A204.1 (cell line): ENCODE results near the gene SCUBE3.

Experiments used
- FAIRE-seq: peaks from 2 replicates; lab custom pipeline; 2012; peaks lifted over from hg19 to GRCh38; lab: Jason Lieb, UNC

Gene SCUBE3

GRCh38 chr6:35213824-35214756, at the start of gene SCUBE3:
Gene SCUBE3 (plus strand): TSS chr6:35213956. CDS start chr6:35214419, 463 bp downstream.
- no peak for FAIRE-seq

GRCh38 chr6:35164277-35164676, 49.5 kb upstream of the SCUBE3 start:
- FAIRE-seq, result no peak

GRCh38 chr6:35164868-35165267, 48.9 kb upstream of the SCUBE3 start:
- FAIRE-seq, result no peak

GRCh38 chr6:35165630-35166071, 48.1 kb upstream of the SCUBE3 start:
- FAIRE-seq, result no peak

DNA sequence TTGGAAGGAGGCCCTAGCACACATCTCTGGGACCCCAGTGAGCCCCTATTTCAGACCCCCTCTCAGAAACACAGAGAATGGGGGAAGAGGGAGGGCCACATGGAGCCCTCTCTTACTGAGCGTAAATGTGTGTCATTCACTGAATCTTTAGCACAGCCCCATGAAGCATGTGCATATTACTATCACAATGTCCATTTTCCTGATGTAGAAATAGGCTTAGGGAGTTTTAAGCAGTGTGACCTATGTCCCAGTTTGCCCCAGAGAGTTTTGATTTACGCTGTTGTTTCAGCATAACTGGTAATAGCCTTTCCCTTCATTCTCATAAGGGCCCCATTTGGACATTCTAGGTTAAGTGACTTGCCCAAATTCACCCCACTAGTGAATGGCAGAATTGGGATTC, 47.6 kb upstream of the SCUBE3 start:
- FAIRE-seq, result no peak

DNA sequence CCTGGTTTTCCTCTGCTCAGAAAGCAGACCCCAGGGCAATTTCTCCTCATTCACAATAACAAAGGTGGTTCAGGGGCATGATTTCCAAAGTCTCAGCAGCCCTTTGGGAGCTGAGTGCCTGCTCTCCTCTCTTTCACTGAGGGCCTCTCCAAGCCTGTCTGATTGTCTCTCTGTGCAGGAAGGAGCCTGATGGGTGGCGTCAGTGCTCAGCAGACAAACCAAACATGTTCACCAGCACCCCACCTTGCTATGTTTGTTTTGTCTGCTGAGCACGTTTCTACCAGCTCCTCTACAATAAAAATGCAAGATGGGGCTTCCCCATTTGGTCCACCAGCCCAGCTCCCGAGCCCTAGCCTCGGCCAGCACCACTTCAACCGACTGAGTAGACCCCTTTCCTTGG, 47.2 kb upstream of the SCUBE3 start:
- FAIRE-seq, result no peak

DNA sequence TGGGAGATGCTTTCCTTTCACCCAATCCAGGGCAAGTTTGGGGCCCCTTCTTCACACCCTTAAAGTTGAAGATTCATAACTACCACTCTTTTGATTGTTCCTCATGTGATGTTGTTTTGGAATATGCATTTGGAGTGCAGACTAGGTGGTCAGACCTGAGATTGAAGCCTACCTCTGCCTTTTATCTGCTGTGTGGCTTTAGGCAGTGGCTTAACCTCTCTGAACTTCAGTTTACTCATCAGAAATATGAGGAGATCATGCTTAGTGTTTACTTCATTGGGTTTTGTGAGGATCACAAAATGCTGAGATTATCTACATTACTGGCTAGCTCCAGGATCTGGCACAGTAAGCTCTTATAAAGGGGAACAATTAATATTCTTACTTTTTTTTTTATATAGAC, 46.3 kb upstream of the SCUBE3 start:
- FAIRE-seq, result no peak

DNA sequence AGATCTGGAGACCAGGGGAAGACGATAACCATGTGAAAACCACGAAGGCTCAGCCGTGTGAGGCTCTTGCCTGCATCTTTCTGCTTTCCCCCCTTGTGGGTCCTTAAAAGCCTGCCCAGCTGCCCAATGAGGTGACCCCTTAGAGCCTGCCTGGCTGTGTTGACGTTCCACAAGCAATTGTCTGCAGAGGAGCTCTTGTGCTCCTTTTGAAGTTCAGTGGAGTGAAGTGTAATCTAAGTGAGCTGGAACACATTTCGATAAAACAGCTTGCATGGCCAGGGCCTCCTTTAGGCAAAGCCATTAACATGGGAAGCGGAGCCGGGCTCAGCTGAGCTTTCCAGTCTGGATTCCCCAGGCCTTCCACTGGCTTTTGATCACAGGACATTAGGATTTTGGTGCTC, 45.3 kb upstream of the SCUBE3 start:
- no peak for FAIRE-seq

GRCh38 chr6:35170166-35170565, 43.6 kb upstream of the SCUBE3 start:
- FAIRE-seq, result no peak

DNA sequence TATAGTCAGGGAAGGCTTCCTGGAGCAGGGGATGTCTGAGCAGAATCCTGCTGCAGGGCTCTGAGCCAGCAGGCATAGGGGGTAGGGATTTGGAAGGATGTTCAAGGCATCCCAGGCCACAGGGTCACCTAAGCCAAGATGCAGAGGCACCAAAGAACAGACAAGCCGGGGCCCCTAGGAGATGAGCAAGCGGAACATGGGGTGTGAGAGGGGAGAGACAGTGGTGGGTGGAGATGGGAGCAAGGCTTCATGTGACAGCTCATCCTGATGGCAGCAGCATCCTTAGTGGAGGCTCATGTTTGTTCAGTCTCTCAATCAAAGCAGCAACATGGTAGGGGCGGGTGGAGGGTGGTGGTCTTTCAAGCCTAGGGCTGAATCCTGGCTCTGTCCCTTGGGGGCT, 42.9 kb upstream of the SCUBE3 start:
- no peak for FAIRE-seq

DNA sequence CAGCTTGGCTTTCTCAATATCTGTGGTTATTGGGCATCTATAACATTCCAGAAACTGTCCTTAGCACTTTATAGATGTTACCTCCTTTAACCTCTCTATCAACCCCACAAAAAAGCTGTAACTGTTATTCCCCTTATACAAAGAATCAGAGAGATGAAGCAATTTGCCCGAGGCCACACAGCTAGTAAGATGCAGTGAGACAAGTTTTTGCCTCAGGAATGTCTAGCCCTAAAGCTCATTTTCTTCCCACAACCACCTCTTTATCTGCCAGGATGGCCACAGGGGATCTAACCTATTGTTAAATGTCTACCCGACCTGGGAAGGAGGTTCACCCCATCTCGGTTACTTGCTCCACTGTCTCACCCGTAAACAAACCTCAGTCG, 40.7 kb upstream of the SCUBE3 start:
- FAIRE-seq, result no peak

DNA sequence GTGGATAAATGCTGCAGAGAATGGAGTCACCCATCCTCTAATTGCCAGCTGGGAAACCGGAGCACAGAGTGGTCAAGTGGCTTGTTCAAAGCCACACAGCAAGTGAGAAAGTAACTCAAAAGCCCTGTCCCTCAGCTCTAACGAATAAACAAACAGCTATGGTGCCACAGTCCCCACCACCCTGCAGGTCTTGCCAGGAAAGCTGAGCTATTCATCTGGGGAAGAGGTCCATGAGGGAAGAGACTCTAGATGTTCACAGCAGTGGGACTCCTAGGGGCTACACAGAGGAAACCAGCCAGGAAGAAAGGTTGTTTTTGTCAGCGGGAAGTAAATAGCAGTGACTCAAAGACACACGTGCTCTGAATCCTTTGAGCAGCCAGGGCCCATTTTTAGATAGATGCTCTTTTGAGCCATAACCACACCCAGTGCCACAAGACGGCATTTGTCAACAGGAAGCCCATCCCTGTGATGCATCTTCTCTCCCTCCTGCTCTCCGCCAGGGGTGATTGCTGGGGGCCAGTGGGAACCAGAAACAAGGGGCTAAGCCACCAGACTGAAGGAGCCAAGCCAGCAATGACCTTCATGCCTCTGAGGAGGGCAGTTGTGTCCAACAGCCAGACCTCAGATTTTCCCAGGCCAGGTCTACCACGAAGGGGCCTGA, 40.2 kb upstream of the SCUBE3 start:
- FAIRE-seq, result no peak

GRCh38 chr6:35174088-35174434, 39.7 kb upstream of the SCUBE3 start:
- FAIRE-seq, result no peak

DNA sequence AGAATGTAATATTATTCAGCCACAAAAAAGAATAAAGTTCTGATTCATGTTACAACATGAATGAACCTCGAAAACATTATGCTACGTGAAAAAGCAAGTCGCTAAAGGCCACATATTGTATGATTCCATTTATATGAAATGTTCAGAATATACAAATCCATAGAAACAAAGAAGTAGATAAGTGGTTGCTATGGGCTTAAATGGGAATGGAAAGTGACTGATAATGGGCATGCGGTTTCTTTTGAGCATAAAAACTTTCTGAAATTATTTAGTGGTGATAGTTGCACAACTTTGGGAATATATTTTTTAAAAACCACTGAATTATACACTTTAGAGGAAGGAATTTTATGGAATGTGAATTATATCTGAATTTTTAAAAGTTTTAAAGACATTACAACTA, 39.3 kb upstream of the SCUBE3 start:
- no peak for FAIRE-seq

DNA sequence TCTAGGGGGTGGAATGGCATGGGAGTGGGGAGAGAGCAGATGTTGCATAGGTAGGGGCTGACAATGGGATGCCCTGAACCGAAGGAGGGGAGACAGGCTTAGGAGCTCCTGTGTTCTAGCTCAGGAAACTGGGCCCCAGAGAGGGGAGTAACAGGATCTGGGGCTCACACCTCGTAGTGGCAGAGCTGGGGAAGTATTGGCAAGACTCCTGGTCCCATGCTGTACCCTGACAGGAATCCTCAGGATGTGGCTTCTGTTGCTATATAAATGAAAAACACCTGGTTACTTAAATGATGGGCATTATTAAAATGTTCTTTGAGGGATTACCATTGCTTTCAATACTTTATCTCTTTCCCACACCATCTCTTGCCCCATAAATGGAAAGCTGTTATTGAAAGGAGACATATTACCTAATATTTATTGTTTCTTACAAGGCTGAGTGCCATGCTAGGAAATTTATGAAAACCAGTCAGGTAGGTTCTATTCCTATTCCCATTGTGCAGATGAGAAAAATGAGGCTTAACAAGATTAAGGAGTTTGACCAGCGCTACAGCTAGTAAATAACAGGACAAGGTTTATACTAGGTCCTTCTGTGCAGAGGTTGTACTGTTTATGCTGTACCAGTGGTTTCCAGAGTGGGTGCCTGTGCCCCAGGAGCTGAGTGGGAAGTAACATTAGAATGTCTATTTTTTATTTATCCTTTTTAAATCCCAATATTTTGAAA, 37.3 kb upstream of the SCUBE3 start:
- no peak for FAIRE-seq

DNA sequence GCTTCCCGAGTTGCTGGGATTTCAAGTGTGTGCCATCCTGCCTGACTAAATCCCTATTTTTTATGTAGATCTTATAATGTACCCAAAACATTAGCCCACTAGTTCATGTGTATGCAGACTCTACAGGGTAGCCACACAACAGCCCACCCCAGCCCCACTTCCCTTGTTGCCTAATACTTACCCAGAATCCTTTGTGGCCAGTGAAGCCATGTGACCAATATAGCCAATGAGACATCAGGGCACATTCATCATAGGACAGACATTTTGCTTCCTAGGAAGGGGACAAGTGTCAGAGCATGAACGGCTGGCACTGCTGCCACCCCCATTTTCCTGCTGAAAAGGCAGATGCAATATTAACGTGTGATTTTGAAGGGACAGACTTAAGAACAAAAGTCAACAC, 36.6 kb upstream of the SCUBE3 start:
- no peak for FAIRE-seq

- no peak for FAIRE-seq
These were observed 36.2 kb upstream of the SCUBE3 start for GRCh38 chr6:35177596-35177995.

- FAIRE-seq, result no peak
These were observed 35.7 kb upstream of the SCUBE3 start for GRCh38 chr6:35178012-35178411.

DNA sequence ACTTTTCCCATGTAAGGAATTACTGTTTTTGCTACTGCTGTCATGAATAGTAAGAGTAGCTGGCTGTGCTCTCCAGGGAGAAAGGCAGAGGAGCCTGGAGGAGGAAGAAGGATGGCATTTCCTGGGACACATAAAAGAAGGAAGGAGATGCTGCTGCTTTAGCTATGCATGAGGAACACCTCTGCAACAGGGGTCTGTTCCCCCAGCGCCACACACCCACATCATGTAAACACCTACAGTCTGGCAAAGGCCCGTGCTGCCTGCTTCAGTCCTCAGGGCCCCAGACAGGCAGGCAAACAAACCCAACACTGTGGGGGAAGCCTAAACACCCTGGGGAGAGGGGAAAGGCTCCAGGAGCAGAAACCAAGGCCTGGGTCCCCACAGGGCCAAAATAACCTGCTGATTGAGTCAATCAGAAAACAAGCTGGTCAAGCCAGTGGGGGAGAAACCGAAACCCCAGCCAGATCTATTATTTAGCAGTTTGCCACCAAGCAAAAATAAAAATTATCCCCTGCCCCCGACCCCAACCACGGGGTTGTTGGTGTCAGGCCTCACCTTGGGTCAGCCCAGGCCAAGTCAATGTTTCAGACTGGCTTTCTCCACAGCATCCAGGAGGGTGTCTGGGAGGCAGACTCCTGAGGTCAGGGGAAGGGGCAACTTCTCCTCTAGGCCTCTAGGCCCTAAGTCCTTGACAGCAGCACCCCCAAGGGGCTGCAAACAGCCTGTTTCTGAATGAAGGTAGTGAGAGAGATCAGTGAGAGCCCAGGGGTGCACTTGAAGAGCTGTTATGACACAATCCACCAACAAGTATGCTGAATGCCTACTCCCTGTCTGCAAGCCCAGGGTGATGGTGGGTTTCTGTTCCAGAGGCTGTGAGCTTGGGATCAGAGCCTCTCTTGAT, 34.6 kb upstream of the SCUBE3 start:
- FAIRE-seq, result no peak

DNA sequence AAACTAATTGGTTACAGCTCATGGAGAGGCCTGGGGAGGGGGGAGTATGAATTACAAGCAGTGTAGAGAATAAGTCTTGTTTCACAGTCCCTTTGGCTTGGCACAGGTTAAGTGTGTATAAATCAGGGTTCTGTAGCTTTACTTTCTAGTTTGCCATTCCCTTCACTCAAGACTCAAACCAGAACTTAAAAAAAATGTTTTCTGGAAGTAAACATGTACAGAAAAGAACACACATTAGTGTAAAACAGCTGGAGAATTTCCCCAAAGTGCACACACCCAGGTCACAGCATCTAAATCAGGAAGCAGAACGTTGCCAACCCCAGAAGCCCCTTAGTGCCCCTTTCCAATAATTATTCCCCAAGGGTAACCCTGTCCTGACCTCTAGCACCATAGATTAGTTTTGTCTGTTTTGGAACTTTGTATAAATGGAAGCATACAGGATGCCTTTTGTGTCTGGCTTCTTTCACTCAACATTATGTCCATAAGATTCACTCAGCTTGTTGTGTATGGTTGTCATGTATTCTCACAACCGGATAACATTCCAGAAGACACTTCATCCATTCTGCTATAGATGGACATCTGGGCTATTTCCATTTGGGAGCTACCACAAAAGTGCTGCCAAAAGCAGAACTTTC, 33.7 kb upstream of the SCUBE3 start:
- no peak for FAIRE-seq

DNA sequence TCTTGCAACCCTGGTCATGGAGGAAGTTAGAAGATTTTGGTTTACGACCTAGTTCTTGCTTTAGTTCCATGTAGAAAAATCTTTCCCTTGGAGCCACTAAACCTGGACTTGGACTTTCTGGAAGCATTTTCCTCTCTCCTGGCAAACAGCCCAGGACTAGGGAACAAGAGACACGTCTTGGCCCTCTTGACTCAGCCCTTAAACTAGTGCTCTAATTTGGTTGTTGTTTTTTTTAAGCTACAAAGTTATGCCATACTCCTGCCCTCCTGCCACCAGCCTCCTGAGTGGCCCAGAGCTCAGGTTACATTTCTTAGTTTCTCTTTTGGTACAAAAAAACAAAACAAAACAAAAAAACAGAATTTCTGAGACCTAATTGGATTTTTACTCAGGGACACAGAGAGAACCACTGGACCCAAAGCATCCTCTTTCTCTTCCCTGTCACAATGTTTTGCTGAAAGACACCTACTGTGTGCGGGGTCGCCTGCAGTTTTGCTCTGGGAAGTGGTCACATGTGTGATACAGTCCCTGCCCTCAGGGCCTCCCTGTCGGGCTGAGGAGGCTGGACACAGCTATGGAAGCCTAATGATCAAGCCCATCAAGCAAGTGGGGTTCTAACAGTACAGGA, 32.3 kb upstream of the SCUBE3 start:
- FAIRE-seq, result no peak
